HG02642 (cell line): ENCODE results near the gene PLA2G1B.
"Not testable (repeated sequence)": the region's sequence is repeated elsewhere in the genome, so short reads cannot be mapped to it uniquely, and the experiment has no call there.

Experiments
- ATAC-seq: cut with Tn5 transposase; IDR thresholded peaks from one replicate; pipeline ENCODE4 v1.9.1; 2021; ENCODE audit warnings: mild to moderate bottlenecking; ENCODE audit not compliant: unreplicated experiment, poor library complexity

PLA2G1B gene

GRCh38 chr12:120361506-120362208 is 34.1 kb upstream of the PLA2G1B start:
- ATAC-seq = no peak

GRCh38 chr12:120359128-120359527 is 31.5 kb upstream of the PLA2G1B start:
- no peak for ATAC-seq

- no peak for ATAC-seq
Observed at GRCh38 chr12:120358412-120359100, 31.0 kb upstream of the PLA2G1B start.

GRCh38 chr12:120357104-120357503 is 29.5 kb upstream of the PLA2G1B start:
- no peak for ATAC-seq

- no peak for ATAC-seq
Observed at GRCh38 chr12:120356567-120357030, 29.0 kb upstream of the PLA2G1B start.

GRCh38 chr12:120353556-120354317 is 26.2 kb upstream of the PLA2G1B start:
- ATAC-seq = no peak

- no peak for ATAC-seq
Observed at GRCh38 chr12:120353136-120353535, 25.6 kb upstream of the PLA2G1B start.

GRCh38 chr12:120352117-120352516 is 24.5 kb upstream of the PLA2G1B start:
- no peak for ATAC-seq

GRCh38 chr12:120350576-120351350 is 23.2 kb upstream of the PLA2G1B start:
- ATAC-seq = no peak

- no peak for ATAC-seq
Observed at GRCh38 chr12:120347766-120348165, 20.2 kb upstream of the PLA2G1B start.

GRCh38 chr12:120346681-120347080 is 19.1 kb upstream of the PLA2G1B start:
- ATAC-seq = no peak

- ATAC-seq = no peak
Observed at GRCh38 chr12:120346031-120346430, 18.5 kb upstream of the PLA2G1B start.

- ATAC-seq = no peak
Observed at GRCh38 chr12:120343692-120344091, 16.1 kb upstream of the PLA2G1B start.

GRCh38 chr12:120343039-120343537 is 15.5 kb upstream of the PLA2G1B start:
- ATAC-seq = no peak

GRCh38 chr12:120342175-120343038 is 14.8 kb upstream of the PLA2G1B start:
- ATAC-seq = no peak

- no peak for ATAC-seq
Observed at GRCh38 chr12:120339256-120339655, 11.7 kb upstream of the PLA2G1B start.

GRCh38 chr12:120337730-120338129 is 10.2 kb upstream of the PLA2G1B start:
- no peak for ATAC-seq

GRCh38 chr12:120336392-120336791 is 8.8 kb upstream of the PLA2G1B start:
- ATAC-seq = not testable (repeated sequence)

- ATAC-seq = not testable (repeated sequence)
Observed at GRCh38 chr12:120335447-120335846, 7.9 kb upstream of the PLA2G1B start.
